Sigmoid colon (tissue), 3 donors: Measurements from ENCODE around the gene CPVL.

ENCODE experiments used
- POLR2A ChIP-seq, 2 donors: fragments of 450-650 bp; IDR thresholded peaks; one replicate each; pipeline ENCODE4 v1.6.1; 2016; ENCODE audit warnings: antibody characterized with exemption in 2 of 2, mild to moderate bottlenecking in 2 of 2, moderate library complexity in 2 of 2
- TF ChIP-seq, protein P1 (sequence below), 4 experiments: fragments of 450-650 bp in 3 of 4; fragments of 200-600 bp in 1 of 4; IDR thresholded peaks; one replicate each; pipeline ENCODE4 v1.5.1; 2016 to 2019; ENCODE audit warnings: antibody characterized with exemption in 4 of 4, mild to moderate bottlenecking in 3 of 4, moderate library complexity in 2 of 4

DNA sequence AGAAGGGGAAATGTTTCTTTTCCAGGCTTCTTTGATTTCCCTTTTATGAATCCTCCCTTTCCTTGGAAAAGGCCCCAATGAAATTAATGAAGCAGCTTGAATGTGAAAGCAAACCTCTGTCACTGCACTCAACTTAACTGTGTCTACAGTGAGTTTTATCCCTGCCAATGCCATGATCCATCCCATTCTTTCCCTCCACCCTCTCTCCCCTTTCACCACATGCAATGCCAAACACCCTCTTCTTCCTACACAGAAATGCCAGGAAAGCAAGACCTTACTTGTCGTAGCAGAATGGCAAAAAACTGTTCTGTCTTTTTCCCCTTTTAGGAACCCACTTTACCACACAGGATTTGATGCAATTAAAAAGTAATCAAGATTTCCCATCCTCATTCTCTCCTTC, 140.9 kb downstream of the CPVL start:
- TF ChIP-seq, protein P1, sequence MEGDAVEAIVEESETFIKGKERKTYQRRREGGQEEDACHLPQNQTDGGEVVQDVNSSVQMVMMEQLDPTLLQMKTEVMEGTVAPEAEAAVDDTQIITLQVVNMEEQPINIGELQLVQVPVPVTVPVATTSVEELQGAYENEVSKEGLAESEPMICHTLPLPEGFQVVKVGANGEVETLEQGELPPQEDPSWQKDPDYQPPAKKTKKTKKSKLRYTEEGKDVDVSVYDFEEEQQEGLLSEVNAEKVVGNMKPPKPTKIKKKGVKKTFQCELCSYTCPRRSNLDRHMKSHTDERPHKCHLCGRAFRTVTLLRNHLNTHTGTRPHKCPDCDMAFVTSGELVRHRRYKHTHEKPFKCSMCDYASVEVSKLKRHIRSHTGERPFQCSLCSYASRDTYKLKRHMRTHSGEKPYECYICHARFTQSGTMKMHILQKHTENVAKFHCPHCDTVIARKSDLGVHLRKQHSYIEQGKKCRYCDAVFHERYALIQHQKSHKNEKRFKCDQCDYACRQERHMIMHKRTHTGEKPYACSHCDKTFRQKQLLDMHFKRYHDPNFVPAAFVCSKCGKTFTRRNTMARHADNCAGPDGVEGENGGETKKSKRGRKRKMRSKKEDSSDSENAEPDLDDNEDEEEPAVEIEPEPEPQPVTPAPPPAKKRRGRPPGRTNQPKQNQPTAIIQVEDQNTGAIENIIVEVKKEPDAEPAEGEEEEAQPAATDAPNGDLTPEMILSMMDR (IDR thresholded peaks at IDR 0.05) = no peak
- no peak for TF ChIP-seq POLR2A (IDR thresholded peaks at IDR 0.05)
